ENCODE results near the gene SMIM12.

- TF ChIP-seq CTCF (conservative IDR thresholded peaks at IDR 0.05) (no peak), ZFX (IDR thresholded peaks at IDR 0.05) (no peak)
Observed at GRCh38 chr1:34831721-34832246, 27.8 kb downstream of the SMIM12 start.

Measured in C4-2B (cell line).